Choroid plexus epithelial cell (primary cell): ENCODE data around the gene PDE4B.

Experiments used
- DNase-seq: peaks from one replicate; pipeline ENCODE4 v3.0.0-alpha.2; 2010; ENCODE audit warnings: low read depth
- H3K4me3 ChIP-seq: 2 replicates; pipeline ENCODE4 v1.5.1; 2011; ENCODE audit warnings: low read depth, mild to moderate bottlenecking, control low read depth, low read length, moderate library complexity
- TF ChIP-seq, protein P1 (sequence below): conservative IDR thresholded peaks from 2 replicates; pipeline ENCODE4 v1.5.1; 2011; ENCODE audit warnings: low read depth, mild to moderate bottlenecking, control low read depth, inconsistent platforms, low read length, moderate library complexity

Gene PDE4B

DNA sequence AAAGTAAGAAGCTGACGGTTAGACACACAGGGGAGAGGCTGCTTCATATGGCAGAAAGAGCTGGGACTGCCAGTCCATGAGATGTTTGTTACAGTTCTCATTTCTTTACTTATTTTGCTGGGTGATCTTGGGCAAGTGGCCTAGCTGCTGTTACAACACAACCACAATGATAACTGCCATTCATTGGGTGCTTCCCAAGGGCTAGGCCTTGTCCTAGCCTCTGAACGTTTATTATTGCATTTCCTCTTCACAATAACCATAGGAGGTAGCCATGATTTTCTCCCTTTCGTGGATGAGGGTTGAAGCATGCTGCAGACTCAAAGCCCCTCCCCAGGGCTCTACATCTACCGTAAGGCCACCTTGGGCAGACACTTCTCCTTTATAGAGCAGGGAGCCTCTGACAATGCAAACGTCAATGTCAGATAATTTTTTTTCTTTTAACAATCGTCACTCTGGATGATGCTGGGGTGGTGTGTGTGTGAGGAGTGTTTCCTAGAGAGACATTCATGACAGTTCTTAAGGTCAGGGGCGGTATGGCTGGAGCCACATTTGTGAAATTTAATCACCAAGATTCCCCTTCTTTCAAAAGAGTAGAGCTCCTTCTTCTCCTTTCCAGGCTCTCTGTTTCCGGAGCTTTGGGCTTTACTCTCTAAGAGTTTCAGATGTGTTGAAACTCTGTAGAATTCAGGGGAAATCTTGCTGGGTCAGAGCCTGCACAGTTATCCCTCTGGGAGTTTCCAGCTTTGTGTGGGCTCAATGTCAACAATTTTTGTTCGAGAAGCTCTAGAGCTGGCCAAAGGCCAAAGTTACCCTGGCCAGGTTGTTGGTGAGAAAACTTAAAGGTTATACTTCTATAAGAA is 602.7 kb downstream of the PDE4B start:
- no peak overlapping the region for H3K4me3 ChIP-seq
- DNase-seq = peak; percentile 51
- TF ChIP-seq, protein P1, sequence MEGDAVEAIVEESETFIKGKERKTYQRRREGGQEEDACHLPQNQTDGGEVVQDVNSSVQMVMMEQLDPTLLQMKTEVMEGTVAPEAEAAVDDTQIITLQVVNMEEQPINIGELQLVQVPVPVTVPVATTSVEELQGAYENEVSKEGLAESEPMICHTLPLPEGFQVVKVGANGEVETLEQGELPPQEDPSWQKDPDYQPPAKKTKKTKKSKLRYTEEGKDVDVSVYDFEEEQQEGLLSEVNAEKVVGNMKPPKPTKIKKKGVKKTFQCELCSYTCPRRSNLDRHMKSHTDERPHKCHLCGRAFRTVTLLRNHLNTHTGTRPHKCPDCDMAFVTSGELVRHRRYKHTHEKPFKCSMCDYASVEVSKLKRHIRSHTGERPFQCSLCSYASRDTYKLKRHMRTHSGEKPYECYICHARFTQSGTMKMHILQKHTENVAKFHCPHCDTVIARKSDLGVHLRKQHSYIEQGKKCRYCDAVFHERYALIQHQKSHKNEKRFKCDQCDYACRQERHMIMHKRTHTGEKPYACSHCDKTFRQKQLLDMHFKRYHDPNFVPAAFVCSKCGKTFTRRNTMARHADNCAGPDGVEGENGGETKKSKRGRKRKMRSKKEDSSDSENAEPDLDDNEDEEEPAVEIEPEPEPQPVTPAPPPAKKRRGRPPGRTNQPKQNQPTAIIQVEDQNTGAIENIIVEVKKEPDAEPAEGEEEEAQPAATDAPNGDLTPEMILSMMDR = no peak

DNA sequence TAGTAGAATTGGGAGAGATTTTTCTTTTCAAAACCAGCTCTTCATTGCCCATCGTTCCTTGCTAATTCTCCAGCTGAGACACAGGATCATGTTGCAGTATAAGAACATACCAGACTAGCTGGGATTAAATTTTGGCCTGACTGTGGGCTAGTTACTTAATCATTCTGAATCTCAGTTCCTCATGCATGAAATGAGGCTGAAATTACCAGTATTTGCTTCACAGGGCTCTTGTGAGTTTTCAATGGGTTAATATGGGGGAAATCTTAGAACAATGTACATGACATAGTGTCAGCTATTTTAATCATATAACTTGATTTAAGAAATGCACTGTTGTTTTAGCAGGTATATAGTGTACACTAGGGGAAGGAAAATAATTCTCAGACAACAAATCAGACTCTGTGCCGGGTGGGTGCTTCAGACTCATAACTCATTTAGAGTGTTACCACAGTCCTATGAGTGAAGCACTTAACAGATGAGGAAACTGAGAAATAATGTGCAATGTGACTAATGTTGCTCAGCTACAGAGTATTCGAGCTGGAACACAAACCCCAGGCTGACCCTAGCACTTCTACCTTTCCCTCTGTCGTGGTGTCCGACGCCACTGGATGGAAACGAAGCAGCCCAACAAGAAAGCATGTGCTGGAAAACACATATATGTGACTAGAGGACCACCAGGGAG is 603.7 kb downstream of the PDE4B start:
- TF ChIP-seq, protein P1 = no peak
- H3K4me3 ChIP-seq = no peak overlapping the region
- peak; percentile 31 for DNase-seq

DNA sequence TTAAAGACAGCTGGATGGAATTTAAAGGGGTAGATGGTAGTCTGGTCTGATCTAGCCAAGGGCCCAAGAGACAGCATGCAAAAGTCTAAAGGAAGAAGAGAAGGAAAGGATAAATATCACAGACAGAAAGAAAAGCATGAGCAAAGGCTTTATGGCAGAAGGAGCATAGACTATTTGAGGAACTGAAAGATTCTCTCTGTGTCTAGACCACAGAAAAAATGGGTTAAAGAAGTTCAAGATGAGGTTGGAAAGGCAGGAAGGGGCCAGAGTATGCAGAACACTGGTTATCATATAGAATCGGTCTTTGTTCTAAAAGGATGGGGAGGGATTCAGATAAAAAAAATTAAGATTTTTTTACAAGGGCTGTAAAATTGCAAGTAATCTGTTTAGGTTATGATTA is 604.5 kb downstream of the PDE4B start:
- no peak for DNase-seq
- TF ChIP-seq, protein P1 = no peak
- H3K4me3 ChIP-seq = no peak overlapping the region

DNA sequence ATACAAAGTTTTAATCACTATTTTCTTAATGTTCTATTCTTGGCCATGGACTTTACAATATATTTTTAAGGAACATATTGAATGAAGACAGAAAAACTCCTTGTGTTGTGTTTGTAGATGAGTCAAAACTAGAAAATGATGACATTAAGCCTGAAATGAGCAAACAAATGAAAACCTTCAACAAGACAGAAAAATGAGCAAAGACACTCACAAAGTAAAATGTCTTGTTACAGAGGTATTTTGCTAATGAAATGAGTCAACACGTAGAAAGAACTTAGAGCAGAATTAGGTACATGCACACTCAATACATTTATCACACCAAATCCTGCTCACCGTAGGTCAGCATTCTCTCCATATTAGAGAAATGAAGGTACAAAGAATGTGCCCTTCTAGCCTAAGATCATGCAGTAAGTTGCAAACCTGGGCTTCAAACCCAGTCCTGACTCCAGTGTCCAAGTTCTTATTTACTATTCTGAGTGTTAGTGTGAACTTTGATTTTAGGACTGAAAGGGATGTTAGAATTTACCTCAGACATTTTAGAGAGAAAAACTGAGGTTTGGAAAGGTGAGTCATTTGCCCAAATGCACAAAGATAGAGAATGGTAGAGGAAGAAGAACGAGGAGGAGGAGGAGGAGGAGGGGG is 607.3 kb downstream of the PDE4B start:
- DNase-seq = peak; percentile 6
- TF ChIP-seq, protein P1 = no peak
- no peak overlapping the region for H3K4me3 ChIP-seq

DNA sequence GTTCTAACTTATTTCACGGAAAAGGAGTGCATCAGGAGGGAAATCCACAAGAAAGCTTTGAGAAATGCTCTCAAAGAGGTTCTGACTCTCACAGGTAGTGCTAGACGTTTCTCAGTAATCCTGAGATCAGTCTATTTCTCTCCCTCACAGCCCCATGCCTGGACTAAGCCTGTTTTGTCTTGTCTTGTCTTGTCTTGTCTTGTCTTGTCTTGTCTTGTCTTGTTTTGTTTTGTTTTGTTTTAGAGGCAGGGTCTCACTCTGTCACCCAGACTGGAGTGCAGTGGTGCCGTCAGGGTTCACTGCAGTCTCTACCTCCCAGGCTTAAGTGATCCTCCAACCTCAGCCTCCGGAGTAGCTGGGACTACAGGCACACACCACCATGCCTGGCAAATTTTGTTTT is 608.0 kb downstream of the PDE4B start:
- DNase-seq = no peak
- TF ChIP-seq, protein P1 = no peak
- no peak overlapping the region for H3K4me3 ChIP-seq

DNA sequence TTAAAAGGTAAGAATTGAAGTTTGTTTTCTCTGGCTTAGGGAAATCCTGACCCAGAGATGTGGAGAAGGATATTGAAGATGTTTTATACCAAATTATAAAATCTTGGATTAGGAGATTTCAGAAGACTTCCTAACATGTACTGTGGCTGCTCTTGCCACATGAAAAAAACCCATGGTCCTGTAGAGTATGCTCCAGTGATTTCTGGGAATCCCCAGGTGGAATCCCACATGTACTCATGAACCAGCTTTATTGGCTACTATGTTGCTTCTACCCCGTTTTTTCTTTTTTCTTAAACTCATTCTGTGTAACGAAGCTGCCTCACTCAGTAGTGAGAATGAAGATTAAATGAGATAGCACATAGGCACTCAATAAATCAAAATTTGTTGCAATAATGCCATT is 608.5 kb downstream of the PDE4B start:
- TF ChIP-seq, protein P1 = no peak
- no peak for DNase-seq

More for the DNA sequence above, 608.5 kb downstream of the PDE4B start:
- no peak overlapping the region for H3K4me3 ChIP-seq
